ENCODE data around the gene IQCE.

DNA sequence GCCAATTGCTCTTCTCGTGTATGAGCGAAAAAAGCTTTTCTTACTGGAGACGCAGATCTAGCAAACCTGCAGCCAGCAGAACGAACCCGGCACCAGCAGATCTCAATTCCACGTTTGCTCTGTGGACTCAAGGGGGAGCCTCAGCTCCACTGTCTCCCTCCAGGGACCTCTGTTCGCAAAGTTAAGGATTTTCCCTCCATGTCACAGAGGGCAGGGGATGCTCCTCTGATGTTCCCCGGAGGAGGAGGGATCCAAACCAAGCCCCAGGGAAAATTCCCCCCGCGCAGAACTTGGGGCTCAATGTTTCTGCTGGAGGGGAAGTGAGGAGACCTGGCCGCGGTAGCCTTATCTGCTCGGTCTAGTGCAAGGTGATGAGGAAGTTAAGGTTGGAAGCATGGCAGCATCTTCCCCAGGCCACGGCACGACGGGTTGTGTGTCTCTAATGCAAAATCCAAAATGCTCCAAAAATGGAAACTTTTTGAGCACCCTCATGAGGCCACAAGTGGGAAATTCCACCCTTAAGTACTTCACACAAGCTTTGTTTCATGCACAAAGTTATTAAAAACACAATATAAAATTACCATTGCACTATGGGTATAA, 9.0 kb downstream of the IQCE start:
- TF ChIP-seq, protein P1, sequence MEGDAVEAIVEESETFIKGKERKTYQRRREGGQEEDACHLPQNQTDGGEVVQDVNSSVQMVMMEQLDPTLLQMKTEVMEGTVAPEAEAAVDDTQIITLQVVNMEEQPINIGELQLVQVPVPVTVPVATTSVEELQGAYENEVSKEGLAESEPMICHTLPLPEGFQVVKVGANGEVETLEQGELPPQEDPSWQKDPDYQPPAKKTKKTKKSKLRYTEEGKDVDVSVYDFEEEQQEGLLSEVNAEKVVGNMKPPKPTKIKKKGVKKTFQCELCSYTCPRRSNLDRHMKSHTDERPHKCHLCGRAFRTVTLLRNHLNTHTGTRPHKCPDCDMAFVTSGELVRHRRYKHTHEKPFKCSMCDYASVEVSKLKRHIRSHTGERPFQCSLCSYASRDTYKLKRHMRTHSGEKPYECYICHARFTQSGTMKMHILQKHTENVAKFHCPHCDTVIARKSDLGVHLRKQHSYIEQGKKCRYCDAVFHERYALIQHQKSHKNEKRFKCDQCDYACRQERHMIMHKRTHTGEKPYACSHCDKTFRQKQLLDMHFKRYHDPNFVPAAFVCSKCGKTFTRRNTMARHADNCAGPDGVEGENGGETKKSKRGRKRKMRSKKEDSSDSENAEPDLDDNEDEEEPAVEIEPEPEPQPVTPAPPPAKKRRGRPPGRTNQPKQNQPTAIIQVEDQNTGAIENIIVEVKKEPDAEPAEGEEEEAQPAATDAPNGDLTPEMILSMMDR (IDR thresholded peaks at IDR 0.05; ENCODE audit: poor library complexity), result peak; percentile 51
- no peak for TF ChIP-seq EZH2 (IDR thresholded peaks at IDR 0.05; ENCODE audit: borderline replicate concordance)
- no peak for TF ChIP-seq EZH2phosphoT487 (IDR thresholded peaks at IDR 0.05; ENCODE audit: low read depth, severe bottlenecking, unreplicated experiment)
